ENCODE results near the gene B3GAT1.
"Not testable (repeated sequence)": the region's sequence is repeated elsewhere in the genome, so short reads cannot be mapped to it uniquely, and the experiment has no call there.

The B3GAT1 gene

GRCh38 chr11:134412203-134413042 lies at the start of gene B3GAT1:
Gene B3GAT1, minus strand, starts transcription at chr11:134412242. Its CDS starts 24,583 bp downstream, at chr11:134387659.
- DNase-seq (ENCODE audit: low read depth): no peak

GRCh38 chr11:134461621-134462020 lies 49.6 kb upstream of the B3GAT1 start:
- no peak for DNase-seq (ENCODE audit: low read depth)

GRCh38 chr11:134460881-134461280 lies 48.8 kb upstream of the B3GAT1 start:
- no peak for DNase-seq (ENCODE audit: low read depth)

- DNase-seq (ENCODE audit: low read depth): no peak
Measured at GRCh38 chr11:134460062-134460561, 48.1 kb upstream of the B3GAT1 start.

- DNase-seq (ENCODE audit: low read depth): no peak
Measured at GRCh38 chr11:134459246-134460061, 47.4 kb upstream of the B3GAT1 start.

GRCh38 chr11:134457411-134458007 lies 45.5 kb upstream of the B3GAT1 start:
- DNase-seq (ENCODE audit: low read depth): not testable (repeated sequence)

- no peak for DNase-seq (ENCODE audit: low read depth)
Measured at GRCh38 chr11:134455516-134455915, 43.5 kb upstream of the B3GAT1 start.

- DNase-seq (ENCODE audit: low read depth): no peak
Measured at GRCh38 chr11:134454146-134454690, 42.2 kb upstream of the B3GAT1 start.

- no peak for DNase-seq (ENCODE audit: low read depth)
Measured at GRCh38 chr11:134453441-134453840, 41.4 kb upstream of the B3GAT1 start.

- DNase-seq (ENCODE audit: low read depth): no peak
Measured at GRCh38 chr11:134452838-134453155, 40.8 kb upstream of the B3GAT1 start.

GRCh38 chr11:134452026-134452837 lies 40.2 kb upstream of the B3GAT1 start:
- DNase-seq (ENCODE audit: low read depth): no peak

- no peak for DNase-seq (ENCODE audit: low read depth)
Measured at GRCh38 chr11:134450186-134450585, 38.1 kb upstream of the B3GAT1 start.

- DNase-seq (ENCODE audit: low read depth): no peak
Measured at GRCh38 chr11:134449713-134450112, 37.7 kb upstream of the B3GAT1 start.

GRCh38 chr11:134449051-134449450 lies 37.0 kb upstream of the B3GAT1 start:
- DNase-seq (ENCODE audit: low read depth): no peak

GRCh38 chr11:134447696-134448095 lies 35.7 kb upstream of the B3GAT1 start:
- DNase-seq (ENCODE audit: low read depth): no peak

- no peak for DNase-seq (ENCODE audit: low read depth)
Measured at GRCh38 chr11:134445601-134446325, 33.7 kb upstream of the B3GAT1 start.

- not testable (repeated sequence) for DNase-seq (ENCODE audit: low read depth)
Measured at GRCh38 chr11:134444160-134445108, 32.4 kb upstream of the B3GAT1 start.

GRCh38 chr11:134443246-134443645 lies 31.2 kb upstream of the B3GAT1 start:
- DNase-seq (ENCODE audit: low read depth): no peak

GRCh38 chr11:134442246-134442645 lies 30.2 kb upstream of the B3GAT1 start:
- DNase-seq (ENCODE audit: low read depth): no peak

GRCh38 chr11:134441706-134442105 lies 29.7 kb upstream of the B3GAT1 start:
- no peak for DNase-seq (ENCODE audit: low read depth)

Measured in fibroblast of gingiva (primary cell).